ENCODE measurements around the gene GDPD5.

GDPD5 gene

DNA sequence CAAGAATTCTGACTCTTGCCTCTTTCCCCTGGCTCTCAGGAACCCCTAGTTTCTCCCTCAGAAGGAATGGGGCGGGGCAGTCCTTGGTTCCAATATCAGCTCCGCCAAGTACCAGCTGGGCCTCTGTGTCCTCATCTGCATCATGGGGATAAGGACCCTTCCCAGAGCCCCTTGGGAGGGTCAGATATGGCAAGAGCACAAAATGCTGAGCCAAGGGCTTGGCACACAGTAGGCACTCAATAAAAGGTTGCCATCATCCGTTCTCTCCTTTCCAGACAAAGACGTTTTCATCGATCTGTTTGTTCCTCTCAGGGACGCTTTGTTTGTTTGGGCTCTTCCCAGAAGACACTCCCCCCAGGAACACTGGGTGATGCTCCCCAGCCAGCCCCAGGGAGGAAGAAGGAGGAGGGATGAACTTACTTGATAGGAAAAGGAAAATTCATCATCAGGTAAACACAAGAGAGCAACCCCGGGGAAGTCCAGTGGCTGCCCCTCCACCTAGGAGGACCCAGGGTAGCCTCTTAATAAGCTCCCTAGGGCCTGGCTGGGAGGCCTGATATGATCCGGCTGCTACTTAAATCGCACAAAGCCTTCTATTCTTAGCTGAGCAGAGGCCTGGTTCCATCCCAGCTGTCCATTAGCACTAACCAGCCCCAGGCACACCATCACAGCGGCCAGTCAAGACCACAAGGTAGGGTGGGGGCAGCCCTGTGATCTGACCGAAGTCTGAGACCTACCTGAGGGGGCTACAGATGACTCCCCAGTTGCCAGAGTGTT is 19.6 kb downstream of the GDPD5 start:
- TF ChIP-seq, protein P1, sequence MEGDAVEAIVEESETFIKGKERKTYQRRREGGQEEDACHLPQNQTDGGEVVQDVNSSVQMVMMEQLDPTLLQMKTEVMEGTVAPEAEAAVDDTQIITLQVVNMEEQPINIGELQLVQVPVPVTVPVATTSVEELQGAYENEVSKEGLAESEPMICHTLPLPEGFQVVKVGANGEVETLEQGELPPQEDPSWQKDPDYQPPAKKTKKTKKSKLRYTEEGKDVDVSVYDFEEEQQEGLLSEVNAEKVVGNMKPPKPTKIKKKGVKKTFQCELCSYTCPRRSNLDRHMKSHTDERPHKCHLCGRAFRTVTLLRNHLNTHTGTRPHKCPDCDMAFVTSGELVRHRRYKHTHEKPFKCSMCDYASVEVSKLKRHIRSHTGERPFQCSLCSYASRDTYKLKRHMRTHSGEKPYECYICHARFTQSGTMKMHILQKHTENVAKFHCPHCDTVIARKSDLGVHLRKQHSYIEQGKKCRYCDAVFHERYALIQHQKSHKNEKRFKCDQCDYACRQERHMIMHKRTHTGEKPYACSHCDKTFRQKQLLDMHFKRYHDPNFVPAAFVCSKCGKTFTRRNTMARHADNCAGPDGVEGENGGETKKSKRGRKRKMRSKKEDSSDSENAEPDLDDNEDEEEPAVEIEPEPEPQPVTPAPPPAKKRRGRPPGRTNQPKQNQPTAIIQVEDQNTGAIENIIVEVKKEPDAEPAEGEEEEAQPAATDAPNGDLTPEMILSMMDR (IDR thresholded peaks at IDR 0.05; ENCODE audit: control extremely low read depth, extremely low read depth, low read depth, missing control alignments): no peak
- DNase-seq (ENCODE audit: extremely low spot score): no peak
- ChIA-PET POLR2A (no interaction called here), CTCF (interaction anchor here (1.4 kb wide), 1 partner anchor 25 kb away, joined by 4 read pairs; no protein-coding TSS in a partner anchor)

DNA sequence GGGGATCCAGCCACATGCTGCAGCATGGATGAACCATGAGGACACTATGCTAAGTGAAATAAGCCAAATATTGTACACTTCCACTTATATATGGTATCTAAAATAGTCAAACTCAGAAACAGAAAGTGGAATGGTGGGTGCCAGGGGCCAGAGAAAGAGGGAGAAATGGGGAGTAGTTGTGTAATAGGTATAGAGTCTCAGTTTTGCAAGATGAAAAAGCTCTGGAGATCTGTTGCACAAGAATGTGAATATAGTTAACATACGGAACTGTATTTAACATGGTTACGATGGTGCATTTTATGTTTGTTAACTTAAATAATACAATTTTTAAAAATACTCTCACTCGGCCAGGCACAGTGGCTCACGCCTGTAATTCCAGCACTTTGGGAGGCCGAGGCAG is 21.2 kb downstream of the GDPD5 start:
- ChIA-PET POLR2A (no interaction called here), CTCF (no interaction called here)
- TF ChIP-seq, protein P1 (IDR thresholded peaks at IDR 0.05; ENCODE audit: control extremely low read depth, extremely low read depth, low read depth, missing control alignments): no peak
- no peak for DNase-seq (ENCODE audit: extremely low spot score)

DNA sequence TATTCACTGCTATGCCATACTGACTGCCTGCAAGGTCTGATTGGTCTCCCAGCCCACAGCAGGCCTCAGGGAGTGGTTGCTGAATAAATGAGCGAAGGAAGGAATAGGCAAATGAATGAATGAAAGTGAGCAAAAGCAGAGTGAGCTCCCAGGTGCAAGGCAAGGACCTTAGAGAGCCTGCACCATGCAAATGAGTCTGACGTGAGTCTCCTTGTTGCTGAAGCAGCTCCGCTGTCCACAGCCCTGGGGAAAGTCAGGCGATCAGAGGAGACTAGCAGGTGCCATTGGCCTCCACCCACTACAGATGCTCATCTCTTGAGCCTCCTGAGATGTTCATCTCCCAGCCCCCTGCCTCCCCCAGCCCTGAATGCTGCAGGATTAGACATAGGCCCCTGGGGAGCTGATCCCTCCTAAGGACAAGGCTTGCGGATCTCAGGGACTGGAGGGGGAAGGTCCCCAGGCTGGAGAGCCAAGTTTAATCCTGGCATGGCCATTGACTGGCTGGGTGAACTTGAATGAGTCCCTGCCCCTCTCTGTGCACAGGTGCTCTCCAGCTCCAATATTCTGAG is 22.1 kb downstream of the GDPD5 start:
- CTCF ChIA-PET: no interaction called here
- POLR2A ChIA-PET: no interaction called here
- DNase-seq (ENCODE audit: extremely low spot score): peak; percentile 60
- TF ChIP-seq, protein P1 (IDR thresholded peaks at IDR 0.05; ENCODE audit: control extremely low read depth, extremely low read depth, low read depth, missing control alignments): no peak

DNA sequence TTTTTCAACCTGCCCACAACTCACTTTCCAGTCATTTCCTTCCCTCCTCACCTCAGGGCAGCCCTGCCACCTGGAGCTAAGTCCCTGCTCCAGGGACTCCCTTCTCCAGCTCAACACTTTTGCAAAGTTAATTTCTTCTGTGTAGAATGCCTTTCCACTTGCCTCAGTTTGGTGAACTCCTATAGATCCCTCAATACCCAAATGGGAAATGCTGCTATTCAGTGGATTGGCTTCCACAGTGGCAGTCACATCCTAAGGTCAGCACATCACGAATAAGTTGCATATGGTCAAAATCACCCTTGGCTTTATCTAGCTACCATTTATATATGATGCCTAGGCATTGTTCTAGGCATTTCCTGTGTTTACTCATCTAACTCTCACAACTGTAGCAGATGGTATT is 23.6 kb downstream of the GDPD5 start:
- ChIA-PET POLR2A (interaction anchor here (0.5 kb wide), 1 partner anchor 87 kb away, joined by 8 read pairs; no protein-coding TSS in a partner anchor), CTCF (interaction anchor here (0.8 to 1.4 kb wide), 4 partner anchors 9 to 705 kb away, joined by 3 read pairs; no protein-coding TSS in a partner anchor)
- DNase-seq (ENCODE audit: extremely low spot score): no peak
- TF ChIP-seq, protein P1 (IDR thresholded peaks at IDR 0.05; ENCODE audit: control extremely low read depth, extremely low read depth, low read depth, missing control alignments): no peak

DNA sequence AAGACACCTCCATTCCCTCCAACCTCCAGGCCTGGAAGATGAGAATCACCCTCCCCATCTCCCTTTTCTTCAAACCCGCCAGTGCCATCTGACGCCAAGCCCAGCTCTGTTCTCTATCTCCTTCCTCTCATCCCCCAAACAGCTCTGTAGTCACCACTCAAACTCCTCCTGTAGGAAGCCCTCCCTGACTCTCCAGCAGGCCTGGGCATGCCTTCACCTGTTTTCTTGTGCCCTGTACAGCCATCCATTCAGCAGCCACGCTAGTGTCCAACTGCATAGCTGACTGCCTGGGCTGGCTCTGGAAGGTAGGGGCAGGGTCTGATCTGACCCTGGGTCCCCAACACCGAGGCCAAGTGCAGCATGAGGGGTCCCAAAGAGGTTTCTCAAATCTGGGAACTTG is 25.0 kb downstream of the GDPD5 start:
- TF ChIP-seq, protein P1 (IDR thresholded peaks at IDR 0.05; ENCODE audit: control extremely low read depth, extremely low read depth, low read depth, missing control alignments): no peak
- ChIA-PET CTCF (no interaction called here), POLR2A (no interaction called here)
- no peak for DNase-seq (ENCODE audit: extremely low spot score)

DNA sequence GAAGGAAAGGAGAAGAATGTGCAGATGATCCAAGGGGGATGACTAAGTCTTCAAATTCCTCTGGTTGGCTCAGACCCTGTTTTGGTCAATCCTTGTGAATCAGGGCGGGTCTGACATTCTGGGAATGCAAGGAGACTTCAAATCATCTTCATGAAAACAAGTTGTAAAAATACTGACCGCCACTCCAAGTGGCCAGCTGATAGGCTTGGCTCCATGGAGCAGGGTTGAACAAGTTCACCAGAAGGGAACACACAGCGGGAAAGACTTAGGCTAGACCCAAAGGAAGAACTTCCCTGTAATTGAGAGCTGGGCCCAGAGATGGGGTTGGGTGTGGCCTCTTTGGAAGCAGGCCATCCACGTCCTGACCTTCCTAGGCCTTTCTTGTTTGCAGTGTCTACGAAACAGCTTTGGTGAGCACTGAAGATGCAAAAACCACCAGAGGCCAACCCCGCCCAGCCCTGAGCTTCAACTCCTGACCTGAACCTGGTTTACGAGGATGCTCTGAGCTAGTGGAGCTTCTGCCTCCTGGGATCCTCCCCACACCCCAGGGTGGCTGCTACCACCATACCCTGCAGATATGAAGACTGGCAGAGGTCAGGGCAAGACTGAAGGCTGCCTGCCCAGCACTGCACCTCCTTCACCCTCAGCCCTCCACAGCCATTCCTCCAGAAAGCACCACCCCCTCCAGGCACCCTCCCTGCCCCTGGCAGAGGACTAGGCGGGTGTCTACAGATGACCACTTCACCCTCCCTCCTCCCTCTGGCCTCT is 26.1 kb downstream of the GDPD5 start:
- POLR2A ChIA-PET: interaction anchor here (0.6 kb wide), 1 partner anchor 170 kb away, joined by 4 read pairs; no protein-coding TSS in a partner anchor
- TF ChIP-seq, protein P1 (IDR thresholded peaks at IDR 0.05; ENCODE audit: control extremely low read depth, extremely low read depth, low read depth, missing control alignments): no peak
- DNase-seq (ENCODE audit: extremely low spot score): no peak
- CTCF ChIA-PET: interaction anchor here (1.0 to 1.5 kb wide), 4 partner anchors 8 to 27 kb away, joined by 3 to 4 read pairs (median 4); no protein-coding TSS in a partner anchor
